HCEC 1CT (cell line): Measurements from ENCODE around the gene ODF2L.

ENCODE experiments used
- DNase-seq: peaks from one replicate; pipeline ENCODE4 v3.0.0-alpha.2; 2017

Gene ODF2L

DNA sequence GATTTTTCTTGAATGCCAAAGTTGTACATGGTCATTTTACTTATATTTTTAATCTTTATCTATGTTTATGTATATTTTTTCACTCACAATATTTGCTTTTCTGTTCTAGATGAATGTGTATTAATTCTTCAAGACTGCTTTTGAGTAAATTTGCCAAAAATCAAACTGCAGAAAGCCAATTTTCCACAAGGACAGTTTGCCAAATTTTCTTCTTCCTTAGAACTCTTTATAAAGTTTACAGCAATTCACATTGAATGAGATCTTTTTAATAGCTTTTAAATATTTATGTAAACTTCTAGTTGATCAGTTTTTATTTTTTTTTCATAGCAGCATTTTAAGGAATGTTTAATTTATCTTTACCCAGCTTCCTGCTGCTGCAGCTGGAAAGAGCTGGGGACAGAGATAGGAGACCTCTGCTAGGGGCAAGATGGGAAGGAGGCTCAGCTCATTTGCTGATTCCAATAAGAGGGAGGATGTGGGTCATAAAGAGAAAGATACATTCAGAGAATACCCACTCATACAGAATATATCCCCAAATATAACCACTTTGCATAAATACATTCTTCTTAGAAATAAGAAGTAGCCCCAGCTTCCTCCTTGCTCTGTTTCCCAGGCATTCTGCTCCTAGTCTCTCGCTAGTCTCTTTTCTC, 93.0 kb downstream of the ODF2L start:
- DNase-seq: no peak
